ENCODE measurements around the gene AGL. TPM values are rescaled to one million over a fixed set of nuclear protein-coding genes. Genes with fewer than 3 reads are reported as not detected.
"Not testable (repeated sequence)": the region's sequence is repeated elsewhere in the genome, so short reads cannot be mapped to it uniquely, and the experiment has no call there.

The AGL gene
- total and polyA plus RNA-seq, 10 of the 15 experiments (the other 5 are each of a cell fraction or from before 2014, with no cell fraction given): 5.6 to 21.6 (median 13.7) TPM

GRCh38 chr1:99970713-99971255 lies 120.6 kb downstream of the AGL start:
- in situ Hi-C loops (cut with MboI): no loop called here
- H3K4me1 ChIP-seq (ENCODE audit: control insufficient read depth, insufficient read depth, low read length): no peaks in the 10 kb centered on the region

DNA sequence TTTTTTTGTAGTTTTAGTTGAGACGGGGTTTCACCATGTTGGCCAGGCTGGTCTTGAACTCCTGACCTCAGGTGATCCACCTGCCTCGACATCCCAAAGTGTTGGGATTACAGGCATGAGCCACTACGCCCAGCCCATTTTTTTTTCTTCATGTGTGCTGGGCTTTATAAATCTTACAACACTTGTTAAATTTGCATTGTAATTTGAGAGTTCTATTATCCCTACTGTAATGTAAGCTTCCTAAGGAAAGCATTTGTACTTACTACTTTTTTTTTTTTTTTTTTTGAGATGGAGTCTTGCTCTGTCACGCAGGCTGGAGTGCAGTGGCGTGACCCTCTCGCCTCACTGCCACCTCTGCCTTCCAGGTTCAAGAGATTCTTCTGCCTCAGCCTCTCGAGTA lies 121.9 kb downstream of the AGL start:
- CTCF ChIA-PET: interaction anchor here (0.6 to 1.1 kb wide), 2 partner anchors 57 to 265 kb away, joined by 3 to 4 read pairs; no protein-coding TSS in a partner anchor
- POLR2A ChIA-PET: interaction anchor here (0.7 kb wide), 2 partner anchors 31 to 1081 kb away, joined by 3 to 6 read pairs; no protein-coding TSS in a partner anchor
- H3K27ac ChIP-seq (ENCODE audit: control insufficient read depth, insufficient read depth); FAIRE-seq; H4K20me1 ChIP-seq (ENCODE audit: control insufficient read depth, insufficient read depth); H3K4me3 ChIP-seq; H3K4me1 ChIP-seq (ENCODE audit: control insufficient read depth, insufficient read depth, low read length); H3K9me3 ChIP-seq (replicated peaks; ENCODE audit: control insufficient read depth, insufficient read depth, low read length); ATAC-seq; BruUV-seq (replicated peaks); H3K27me3 ChIP-seq (replicated peaks in 1 of 2; ENCODE audit: control insufficient read depth in 2 of 2, insufficient read depth in 2 of 2, low read length in 1 of 2); in situ Hi-C loops (cut with MboI); H3K36me3 ChIP-seq (ENCODE audit: control insufficient read depth in 2 of 2, insufficient read depth in 2 of 2, low read length in 1 of 2); H2AFZ ChIP-seq (ENCODE audit: control insufficient read depth, low read depth, low read length); H3K9ac ChIP-seq (ENCODE audit: control insufficient read depth, insufficient read depth, low read length); DNase-seq (ENCODE audit: low read depth, low spot score): not testable (repeated sequence)
- RAD21 ChIA-PET (ENCODE audit: unreplicated experiment): interaction anchor here (1.2 to 1.4 kb wide), 2 partner anchors 10 to 392 kb away, joined by 3 to 5 read pairs; no protein-coding TSS in a partner anchor
- Histone ChIP-seq H3K4me2 (ENCODE audit: control insufficient read depth, insufficient read depth) (peak overlapping the region; percentile 38; the same call in 1 of the 2 replicates), H3K79me2 (ENCODE audit: control insufficient read depth, insufficient read depth, low read length) (peaks cover 30% of the 10 kb centered on the region)
- WGBS (ENCODE audit: insufficient coverage, insufficient replicate concordance, low lambda C conversion rate, missing lambda C conversion rate): 97% methylated on average over 5 of the region's 7 CpGs
- intact Hi-C loops (cut with micrococcal nuclease; ENCODE audit: unreplicated experiment): loop anchor here (2.0 to 5.0 kb wide), 2 partner anchors 65 to 105 kb away; a partner anchor contains a TSS
- SMC1A ChIA-PET (ENCODE audit: uncharacterized antibody, unreplicated experiment): interaction anchor here (1.0 to 1.6 kb wide), 5 partner anchors 16 to 98 kb away, joined by 3 to 5 read pairs (median 3); a partner anchor contains a TSS

More at GRCh38 chr1:99970713-99971255, 120.6 kb downstream of the AGL start:
- Histone ChIP-seq H3K4me2 (ENCODE audit: control insufficient read depth, insufficient read depth) (peak overlapping the region; percentile 91), H3K27ac (ENCODE audit: control insufficient read depth, insufficient read depth) (peak overlapping the region; percentile 68), H3K79me2 (ENCODE audit: control insufficient read depth, insufficient read depth, low read length) (peaks cover 30% of the 10 kb centered on the region), H3K36me3 (ENCODE audit: control insufficient read depth in 2 of 2, insufficient read depth in 2 of 2, low read length in 1 of 2) (peaks cover 0 to 3% of the 10 kb centered on the region in 2 experiments; a peak in 1 of 4 replicates), H2AFZ (ENCODE audit: control insufficient read depth, low read depth, low read length) (peak overlapping the region; percentile 95), H3K9ac (ENCODE audit: control insufficient read depth, insufficient read depth, low read length) (peak overlapping the region; percentile 79), H3K27me3 (replicated peaks in 1 of 2; ENCODE audit: control insufficient read depth in 2 of 2, insufficient read depth in 2 of 2, low read length in 1 of 2) (no peaks in the 10 kb centered on the region), H4K20me1 (ENCODE audit: control insufficient read depth, insufficient read depth) (no peaks in the 10 kb centered on the region), H3K9me3 (replicated peaks; ENCODE audit: control insufficient read depth, insufficient read depth, low read length) (no peaks in the 10 kb centered on the region), H3K4me3 (peak overlapping the region; percentile 92)
- CTCF ChIA-PET: interaction anchor here (1.3 kb wide), 1 partner anchor 490 kb away, joined by 3 read pairs; no protein-coding TSS in a partner anchor
- no peak for TF ChIP-seq SUPT20H (IDR thresholded peaks at IDR 0.05; ENCODE audit: borderline replicate concordance, control insufficient read depth, low read depth, low read length)
- TF ChIP-seq HDAC6 (IDR thresholded peaks at IDR 0.05; ENCODE audit: unreplicated experiment): no peak
- no peak for TF ChIP-seq SRF (IDR thresholded peaks at IDR 0.05; ENCODE audit: low read depth in 2 of 2, low read length in 2 of 2)
- no peak for TF ChIP-seq PAX5 (IDR thresholded peaks at IDR 0.05; ENCODE audit: borderline replicate concordance, low read depth, low read length)
- TF ChIP-seq CBX5 (IDR thresholded peaks at IDR 0.05; ENCODE audit: low read depth): no peak
- TF ChIP-seq CBX3 (IDR thresholded peaks at IDR 0.05; ENCODE audit: borderline replicate concordance, low read depth): no peak
- POLR2A ChIA-PET: interaction anchor here (0.7 to 1.5 kb wide), 2 partner anchors 67 to 279 kb away, joined by 3 read pairs; partner anchors contain the start of gene DBT
- 55% methylated on average over 7 of the region's 7 CpGs for WGBS (ENCODE audit: insufficient coverage, insufficient replicate concordance, low lambda C conversion rate, missing lambda C conversion rate)
- intact Hi-C loops (cut with micrococcal nuclease; ENCODE audit: unreplicated experiment): loop anchor here (5.0 kb wide), 1 partner anchor 67 kb away; a partner anchor contains a TSS
- SMC1A ChIA-PET (ENCODE audit: uncharacterized antibody, unreplicated experiment): interaction anchor here (0.6 to 1.3 kb wide), 4 partner anchors 50 to 94 kb away, joined by 3 to 5 read pairs (median 4); no protein-coding TSS in a partner anchor
- DNase-seq (ENCODE audit: low read depth, low spot score): no peak
- no TSS peak for BruUV-seq (replicated peaks)
- ATAC-seq: no peak
- RAD21 ChIA-PET (ENCODE audit: unreplicated experiment): interaction anchor here (1.1 to 2.0 kb wide), 5 partner anchors 62 to 162 kb away, joined by 3 to 10 read pairs (median 3); partner anchors contain the start of genes SASS6 and TRMT13
- FAIRE-seq: no peak

Small RNA genes within 50 kb of the gene (small RNA-seq; reads per million reads assigned to genes)
- gene AC096949.1: not detected

Other genes with a start within 250 kb of the AGL start
- gene PALMD, start 204.2 kb upstream of the AGL start, total RNA-seq (2014; rRNA removed): under 0.01 TPM in 1 of 2 replicates, not detected in the other
- gene PALMD, start 204.2 kb upstream of the AGL start, total RNA-seq (2014; rRNA removed; fragmentation: Illumina TruSeq; extraction: Trizol): not detected in 2 replicates
- gene PALMD, start 204.2 kb upstream of the AGL start, total RNA-seq (2021): 0.05 TPM in 1 of 2 replicates, not detected in the other
- not detected in 2 replicates for gene PALMD, start 204.2 kb upstream of the AGL start, polyA plus RNA-seq (2011; rRNA removed)
- not detected in 2 replicates for gene PALMD, start 204.2 kb upstream of the AGL start, polyA plus RNA-seq (2014; fragmentation: Illumina TruSeq; extraction: Trizol)
- under 1 TPM in 1 of 2 experiments, not detected in 1; 0.03 TPM for gene PALMD, start 204.2 kb upstream of the AGL start, polyA plus RNA-seq (2014; fragmentation: Nextera tagmentation; extraction: Ambion mirVana)
- 0.04 TPM in 1 of 2 replicates, not detected in the other for gene PALMD, start 204.2 kb upstream of the AGL start, polyA plus RNA-seq (2014; rRNA removed)
- under 1 TPM; 0.05 to 0.09 TPM for gene PALMD, start 204.2 kb upstream of the AGL start, polyA plus RNA-seq (2016; fragmentation: Nextera tagmentation; extraction: Ambion mirVana)
- gene FRRS1, start 83.7 kb upstream of the AGL start, total RNA-seq (2014; rRNA removed): 12.6 and 15.1 TPM in 2 replicates
- gene FRRS1, start 83.7 kb upstream of the AGL start, total RNA-seq (2014; rRNA removed; fragmentation: Illumina TruSeq; extraction: Trizol): 16.1 and 17.1 TPM in 2 replicates
- 10.4 and 10.7 TPM in 2 replicates for gene FRRS1, start 83.7 kb upstream of the AGL start, total RNA-seq (2021)
- 18.9 and 25.0 TPM in 2 replicates for gene FRRS1, start 83.7 kb upstream of the AGL start, polyA plus RNA-seq (2011; rRNA removed)
- gene FRRS1, start 83.7 kb upstream of the AGL start, polyA plus RNA-seq (2014; fragmentation: Illumina TruSeq; extraction: Trizol): 8.3 and 10.7 TPM in 2 replicates
- gene FRRS1, start 83.7 kb upstream of the AGL start, polyA plus RNA-seq (2014; fragmentation: Nextera tagmentation; extraction: Ambion mirVana): under 1 TPM; 0.22 to 0.55 TPM
- 6.5 and 7.6 TPM in 2 replicates for gene FRRS1, start 83.7 kb upstream of the AGL start, polyA plus RNA-seq (2014; rRNA removed)
- gene FRRS1, start 83.7 kb upstream of the AGL start, polyA plus RNA-seq (2016; fragmentation: Nextera tagmentation; extraction: Ambion mirVana): 1 to 10 TPM in 1 of 2 experiments, under 1 TPM in 1; 0.13 to 1.1 TPM
- 24.3 and 25.7 TPM in 2 replicates for gene SLC35A3, start 119.6 kb downstream of the AGL start, total RNA-seq (2014; rRNA removed)
- 16.1 and 16.4 TPM in 2 replicates for gene SLC35A3, start 119.6 kb downstream of the AGL start, total RNA-seq (2014; rRNA removed; fragmentation: Illumina TruSeq; extraction: Trizol)
- 10.7 and 11.8 TPM in 2 replicates for gene SLC35A3, start 119.6 kb downstream of the AGL start, total RNA-seq (2021)
- gene SLC35A3, start 119.6 kb downstream of the AGL start, polyA plus RNA-seq (2011; rRNA removed): 20.3 and 42.3 TPM in 2 replicates
- gene SLC35A3, start 119.6 kb downstream of the AGL start, polyA plus RNA-seq (2014; fragmentation: Illumina TruSeq; extraction: Trizol): 11.7 and 17.3 TPM in 2 replicates
- 1 to 10 TPM; 3.6 to 4.9 TPM for gene SLC35A3, start 119.6 kb downstream of the AGL start, polyA plus RNA-seq (2014; fragmentation: Nextera tagmentation; extraction: Ambion mirVana)
- gene SLC35A3, start 119.6 kb downstream of the AGL start, polyA plus RNA-seq (2014; rRNA removed): 13.4 and 14.7 TPM in 2 replicates
- 10 to 100 TPM; 17.0 to 20.4 TPM for gene SLC35A3, start 119.6 kb downstream of the AGL start, polyA plus RNA-seq (2016; fragmentation: Nextera tagmentation; extraction: Ambion mirVana)

Measured in GM12878 (cell line).